ENCODE data around the gene DPH1.

DPH1 gene

GRCh38 chr17:2067048-2067561 is 37.2 kb downstream of the DPH1 start:
- DNase-seq (ENCODE audit: low spot score in 2 of 2), result no peak
- ATAC-seq, result no peak
- peaks cover 84% of the 10 kb centered on the region for H3K4me1 Mint-ChIP-seq
- H3K36me3 Mint-ChIP-seq, result peaks cover 90% of the 10 kb centered on the region
- H3K9me3 Mint-ChIP-seq, result no peaks in the 10 kb centered on the region
- peak overlapping the region; percentile 17 for H3K27ac Mint-ChIP-seq
- peak overlapping the region; percentile 72 for H3K4me3 Mint-ChIP-seq

GRCh38 chr17:2067608-2068024 is 37.7 kb downstream of the DPH1 start:
- Mint-ChIP-seq H3K4me1 (peaks cover 81% of the 10 kb centered on the region), H3K9me3 (no peaks in the 10 kb centered on the region), H3K4me3 (peak overlapping the region; percentile 72), H3K36me3 (peaks cover 90% of the 10 kb centered on the region), H3K27ac (no peak overlapping the region)
- DNase-seq (ENCODE audit: low spot score in 2 of 2), result no peak
- no peak for ATAC-seq

- DNase-seq (ENCODE audit: low spot score in 2 of 2) (no peak), ATAC-seq (no peak)
- Mint-ChIP-seq H3K4me1 (peaks cover 80% of the 10 kb centered on the region), H3K27ac (no peak overlapping the region), H3K36me3 (peaks cover 90% of the 10 kb centered on the region), H3K9me3 (no peaks in the 10 kb centered on the region), H3K4me3 (peak overlapping the region; percentile 72)
Observed at GRCh38 chr17:2068031-2068518, 38.1 kb downstream of the DPH1 start.

- Mint-ChIP-seq H3K36me3 (peaks cover 85% of the 10 kb centered on the region), H3K4me3 (peak overlapping the region; percentile 72), H3K4me1 (peaks cover 75% of the 10 kb centered on the region), H3K9me3 (no peaks in the 10 kb centered on the region), H3K27ac (peak overlapping the region; percentile 92)
- ATAC-seq (peak; percentile 43), DNase-seq (ENCODE audit: low spot score in 2 of 2) (peak in 1 of 2 donors; percentile 74)
Observed at GRCh38 chr17:2068519-2069051, 38.6 kb downstream of the DPH1 start.

- Mint-ChIP-seq H3K9me3 (no peaks in the 10 kb centered on the region), H3K4me3 (peak overlapping the region; percentile 72), H3K36me3 (peaks cover 75% of the 10 kb centered on the region), H3K4me1 (peaks cover 59% of the 10 kb centered on the region), H3K27ac (peak overlapping the region; percentile 92)
- ATAC-seq (peak; percentile 95), DNase-seq (ENCODE audit: low spot score in 2 of 2) (peak; percentile 57 to 89)
Observed at GRCh38 chr17:2070241-2071023, 40.5 kb downstream of the DPH1 start.

GRCh38 chr17:2071024-2071385 is 41.1 kb downstream of the DPH1 start:
- ATAC-seq (no peak), DNase-seq (ENCODE audit: low spot score in 2 of 2) (no peak)
- peaks cover 57% of the 10 kb centered on the region for H3K4me1 Mint-ChIP-seq
- H3K27ac Mint-ChIP-seq, result peak overlapping the region; percentile 92
- H3K9me3 Mint-ChIP-seq, result no peaks in the 10 kb centered on the region
- H3K36me3 Mint-ChIP-seq, result peaks cover 69% of the 10 kb centered on the region
- H3K4me3 Mint-ChIP-seq, result peak overlapping the region; percentile 72

GRCh38 chr17:2071455-2072281 is 41.7 kb downstream of the DPH1 start:
- peak overlapping the region; percentile 92 for H3K27ac Mint-ChIP-seq
- H3K4me3 Mint-ChIP-seq, result peak overlapping the region; percentile 72
- DNase-seq (ENCODE audit: low spot score in 2 of 2) (no peak), ATAC-seq (no peak)
- H3K9me3 Mint-ChIP-seq, result no peaks in the 10 kb centered on the region
- peaks cover 52% of the 10 kb centered on the region for H3K4me1 Mint-ChIP-seq
- H3K36me3 Mint-ChIP-seq, result peaks cover 70% of the 10 kb centered on the region

- ATAC-seq (no peak), DNase-seq (ENCODE audit: low spot score in 2 of 2) (no peak)
- no peak overlapping the region for H3K27ac Mint-ChIP-seq
- no peak overlapping the region for H3K4me3 Mint-ChIP-seq
- peaks cover 30% of the 10 kb centered on the region for H3K4me1 Mint-ChIP-seq
- no peaks in the 10 kb centered on the region for H3K9me3 Mint-ChIP-seq
- H3K36me3 Mint-ChIP-seq, result peaks cover 74% of the 10 kb centered on the region
Observed at GRCh38 chr17:2074919-2075318, 45.0 kb downstream of the DPH1 start.

- DNase-seq (ENCODE audit: low spot score in 2 of 2), result no peak
- ATAC-seq, result peak; percentile 25
- peaks cover 74% of the 10 kb centered on the region for H3K36me3 Mint-ChIP-seq
- H3K9me3 Mint-ChIP-seq, result no peaks in the 10 kb centered on the region
- H3K4me3 Mint-ChIP-seq, result no peak overlapping the region
- peaks cover 24% of the 10 kb centered on the region for H3K4me1 Mint-ChIP-seq
- no peak overlapping the region for H3K27ac Mint-ChIP-seq
Observed at GRCh38 chr17:2075336-2076086, 45.6 kb downstream of the DPH1 start.

GRCh38 chr17:2076087-2076984 is 46.4 kb downstream of the DPH1 start:
- H3K9me3 Mint-ChIP-seq, result no peaks in the 10 kb centered on the region

GRCh38 chr17:2077040-2077439 is 47.1 kb downstream of the DPH1 start:
- no peak overlapping the region for H3K4me3 Mint-ChIP-seq
- H3K4me1 Mint-ChIP-seq, result peaks cover 22% of the 10 kb centered on the region
- H3K36me3 Mint-ChIP-seq, result peaks cover 78% of the 10 kb centered on the region
- no peak for DNase-seq (ENCODE audit: low spot score in 2 of 2)
- ATAC-seq, result no peak
- no peak overlapping the region for H3K27ac Mint-ChIP-seq
- H3K9me3 Mint-ChIP-seq, result no peaks in the 10 kb centered on the region

More at GRCh38 chr17:2076087-2076984, 46.4 kb downstream of the DPH1 start:
- H3K36me3 Mint-ChIP-seq, result peaks cover 78% of the 10 kb centered on the region
- DNase-seq (ENCODE audit: low spot score in 2 of 2) (no peak), ATAC-seq (no peak)
- peaks cover 22% of the 10 kb centered on the region for H3K4me1 Mint-ChIP-seq
- no peak overlapping the region for H3K4me3 Mint-ChIP-seq
- peak overlapping the region; percentile 63 for H3K27ac Mint-ChIP-seq

- H3K4me3 Mint-ChIP-seq, result peak overlapping the region; percentile 48
- no peaks in the 10 kb centered on the region for H3K9me3 Mint-ChIP-seq
- H3K36me3 Mint-ChIP-seq, result peaks cover 72% of the 10 kb centered on the region
- DNase-seq (ENCODE audit: low spot score in 2 of 2) (no peak), ATAC-seq (peak; percentile 84)
- peak overlapping the region; percentile 73 for H3K27ac Mint-ChIP-seq
- H3K4me1 Mint-ChIP-seq, result peaks cover 48% of the 10 kb centered on the region
Observed at GRCh38 chr17:2081564-2081963, 51.6 kb downstream of the DPH1 start.

- no peak for DNase-seq (ENCODE audit: low spot score in 2 of 2)
- ATAC-seq, result peak; percentile 75
- Mint-ChIP-seq H3K27ac (peak overlapping the region; percentile 73), H3K4me1 (peaks cover 54% of the 10 kb centered on the region), H3K36me3 (peaks cover 66% of the 10 kb centered on the region), H3K9me3 (no peaks in the 10 kb centered on the region), H3K4me3 (peak overlapping the region; percentile 48)
Observed at GRCh38 chr17:2082003-2082781, 52.2 kb downstream of the DPH1 start.
